ENCODE data around the gene S100A12.

Gene S100A12

DNA sequence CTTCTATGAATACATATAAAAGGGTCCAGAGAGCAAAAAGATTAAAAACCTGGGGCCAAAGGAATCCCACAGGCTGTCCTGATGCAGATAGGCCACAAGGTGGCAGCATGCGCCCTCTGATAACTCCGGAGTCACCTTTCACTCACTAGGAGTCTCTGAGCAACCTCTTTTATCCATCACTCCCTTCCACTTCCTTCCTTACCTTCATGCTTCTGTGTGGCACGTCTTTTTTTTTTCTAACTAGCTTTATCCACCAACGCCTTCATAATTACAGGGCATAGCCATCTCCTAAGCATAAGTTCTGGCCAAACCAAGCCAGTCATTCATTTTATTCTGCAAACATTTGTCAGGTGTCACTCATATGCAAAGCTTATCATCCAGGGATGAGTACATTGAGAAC, 22.9 kb downstream of the S100A12 start (continued):
- TF ChIP-seq, protein P1, sequence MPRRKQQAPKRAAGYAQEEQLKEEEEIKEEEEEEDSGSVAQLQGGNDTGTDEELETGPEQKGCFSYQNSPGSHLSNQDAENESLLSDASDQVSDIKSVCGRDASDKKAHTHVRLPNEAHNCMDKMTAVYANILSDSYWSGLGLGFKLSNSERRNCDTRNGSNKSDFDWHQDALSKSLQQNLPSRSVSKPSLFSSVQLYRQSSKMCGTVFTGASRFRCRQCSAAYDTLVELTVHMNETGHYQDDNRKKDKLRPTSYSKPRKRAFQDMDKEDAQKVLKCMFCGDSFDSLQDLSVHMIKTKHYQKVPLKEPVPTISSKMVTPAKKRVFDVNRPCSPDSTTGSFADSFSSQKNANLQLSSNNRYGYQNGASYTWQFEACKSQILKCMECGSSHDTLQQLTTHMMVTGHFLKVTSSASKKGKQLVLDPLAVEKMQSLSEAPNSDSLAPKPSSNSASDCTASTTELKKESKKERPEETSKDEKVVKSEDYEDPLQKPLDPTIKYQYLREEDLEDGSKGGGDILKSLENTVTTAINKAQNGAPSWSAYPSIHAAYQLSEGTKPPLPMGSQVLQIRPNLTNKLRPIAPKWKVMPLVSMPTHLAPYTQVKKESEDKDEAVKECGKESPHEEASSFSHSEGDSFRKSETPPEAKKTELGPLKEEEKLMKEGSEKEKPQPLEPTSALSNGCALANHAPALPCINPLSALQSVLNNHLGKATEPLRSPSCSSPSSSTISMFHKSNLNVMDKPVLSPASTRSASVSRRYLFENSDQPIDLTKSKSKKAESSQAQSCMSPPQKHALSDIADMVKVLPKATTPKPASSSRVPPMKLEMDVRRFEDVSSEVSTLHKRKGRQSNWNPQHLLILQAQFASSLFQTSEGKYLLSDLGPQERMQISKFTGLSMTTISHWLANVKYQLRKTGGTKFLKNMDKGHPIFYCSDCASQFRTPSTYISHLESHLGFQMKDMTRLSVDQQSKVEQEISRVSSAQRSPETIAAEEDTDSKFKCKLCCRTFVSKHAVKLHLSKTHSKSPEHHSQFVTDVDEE (CRISPR knock-in tag; IDR thresholded peaks at IDR 0.05) = no peak
- TF ChIP-seq OSR1 (CRISPR knock-in tag; IDR thresholded peaks at IDR 0.05) (no peak), ISL1 (CRISPR knock-in tag; IDR thresholded peaks at IDR 0.05) (no peak), GLIS3 (CRISPR knock-in tag; IDR thresholded peaks at IDR 0.05) (no peak), ESRRG (CRISPR knock-in tag; IDR thresholded peaks at IDR 0.05) (no peak)

DNA sequence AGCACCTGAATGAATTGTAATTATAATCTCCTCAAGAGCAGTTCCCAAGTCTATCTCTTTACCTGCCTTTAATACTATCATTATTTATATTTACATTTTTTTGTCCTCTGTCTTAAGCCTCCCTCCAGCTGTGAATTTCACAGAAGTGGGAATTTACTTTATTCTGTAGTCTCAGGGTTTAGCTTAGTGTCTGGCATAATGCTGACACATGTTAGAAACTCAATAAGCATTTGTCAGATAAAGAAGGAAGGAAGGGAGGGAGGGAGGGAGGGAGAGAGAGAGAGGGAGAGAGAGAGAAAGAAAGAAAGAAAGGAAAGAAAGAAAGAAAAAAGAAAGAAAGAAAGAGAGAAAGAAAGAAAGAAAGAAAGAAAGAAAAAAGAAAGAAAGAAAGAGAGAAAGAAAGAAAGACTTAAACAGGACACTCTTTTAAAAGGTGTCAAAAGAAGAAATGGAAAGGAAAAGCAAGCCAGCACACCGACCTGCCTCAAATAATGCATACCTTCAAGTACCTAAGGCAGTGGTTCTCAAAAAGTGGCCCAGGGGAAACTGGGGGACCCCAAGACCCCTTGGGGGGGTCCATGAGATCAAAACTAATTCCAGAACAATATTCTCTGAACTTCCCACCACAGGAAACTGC, 25.0 kb downstream of the S100A12 start:
- ATAC-seq = no peak
- TF ChIP-seq ZNF8 (CRISPR knock-in tag; IDR thresholded peaks at IDR 0.05) = no peak
- no peak for TF ChIP-seq TCF4 (CRISPR knock-in tag; IDR thresholded peaks at IDR 0.05; ENCODE audit: borderline replicate concordance)
- TF ChIP-seq, protein P2, sequence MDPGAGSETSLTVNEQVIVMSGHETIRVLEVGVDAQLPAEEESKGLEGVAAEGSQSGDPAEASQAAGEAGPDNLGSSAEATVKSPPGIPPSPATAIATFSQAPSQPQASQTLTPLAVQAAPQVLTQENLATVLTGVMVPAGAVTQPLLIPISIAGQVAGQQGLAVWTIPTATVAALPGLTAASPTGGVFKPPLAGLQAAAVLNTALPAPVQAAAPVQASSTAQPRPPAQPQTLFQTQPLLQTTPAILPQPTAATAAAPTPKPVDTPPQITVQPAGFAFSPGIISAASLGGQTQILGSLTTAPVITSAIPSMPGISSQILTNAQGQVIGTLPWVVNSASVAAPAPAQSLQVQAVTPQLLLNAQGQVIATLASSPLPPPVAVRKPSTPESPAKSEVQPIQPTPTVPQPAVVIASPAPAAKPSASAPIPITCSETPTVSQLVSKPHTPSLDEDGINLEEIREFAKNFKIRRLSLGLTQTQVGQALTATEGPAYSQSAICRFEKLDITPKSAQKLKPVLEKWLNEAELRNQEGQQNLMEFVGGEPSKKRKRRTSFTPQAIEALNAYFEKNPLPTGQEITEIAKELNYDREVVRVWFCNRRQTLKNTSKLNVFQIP (CRISPR knock-in tag; IDR thresholded peaks at IDR 0.05; ENCODE audit: borderline replicate concordance, low read depth) = no peak
- TF ChIP-seq, protein P3, sequence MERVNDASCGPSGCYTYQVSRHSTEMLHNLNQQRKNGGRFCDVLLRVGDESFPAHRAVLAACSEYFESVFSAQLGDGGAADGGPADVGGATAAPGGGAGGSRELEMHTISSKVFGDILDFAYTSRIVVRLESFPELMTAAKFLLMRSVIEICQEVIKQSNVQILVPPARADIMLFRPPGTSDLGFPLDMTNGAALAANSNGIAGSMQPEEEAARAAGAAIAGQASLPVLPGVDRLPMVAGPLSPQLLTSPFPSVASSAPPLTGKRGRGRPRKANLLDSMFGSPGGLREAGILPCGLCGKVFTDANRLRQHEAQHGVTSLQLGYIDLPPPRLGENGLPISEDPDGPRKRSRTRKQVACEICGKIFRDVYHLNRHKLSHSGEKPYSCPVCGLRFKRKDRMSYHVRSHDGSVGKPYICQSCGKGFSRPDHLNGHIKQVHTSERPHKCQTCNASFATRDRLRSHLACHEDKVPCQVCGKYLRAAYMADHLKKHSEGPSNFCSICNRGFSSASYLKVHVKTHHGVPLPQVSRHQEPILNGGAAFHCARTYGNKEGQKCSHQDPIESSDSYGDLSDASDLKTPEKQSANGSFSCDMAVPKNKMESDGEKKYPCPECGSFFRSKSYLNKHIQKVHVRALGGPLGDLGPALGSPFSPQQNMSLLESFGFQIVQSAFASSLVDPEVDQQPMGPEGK (CRISPR knock-in tag; IDR thresholded peaks at IDR 0.05; ENCODE audit: borderline replicate concordance) = no peak

DNA sequence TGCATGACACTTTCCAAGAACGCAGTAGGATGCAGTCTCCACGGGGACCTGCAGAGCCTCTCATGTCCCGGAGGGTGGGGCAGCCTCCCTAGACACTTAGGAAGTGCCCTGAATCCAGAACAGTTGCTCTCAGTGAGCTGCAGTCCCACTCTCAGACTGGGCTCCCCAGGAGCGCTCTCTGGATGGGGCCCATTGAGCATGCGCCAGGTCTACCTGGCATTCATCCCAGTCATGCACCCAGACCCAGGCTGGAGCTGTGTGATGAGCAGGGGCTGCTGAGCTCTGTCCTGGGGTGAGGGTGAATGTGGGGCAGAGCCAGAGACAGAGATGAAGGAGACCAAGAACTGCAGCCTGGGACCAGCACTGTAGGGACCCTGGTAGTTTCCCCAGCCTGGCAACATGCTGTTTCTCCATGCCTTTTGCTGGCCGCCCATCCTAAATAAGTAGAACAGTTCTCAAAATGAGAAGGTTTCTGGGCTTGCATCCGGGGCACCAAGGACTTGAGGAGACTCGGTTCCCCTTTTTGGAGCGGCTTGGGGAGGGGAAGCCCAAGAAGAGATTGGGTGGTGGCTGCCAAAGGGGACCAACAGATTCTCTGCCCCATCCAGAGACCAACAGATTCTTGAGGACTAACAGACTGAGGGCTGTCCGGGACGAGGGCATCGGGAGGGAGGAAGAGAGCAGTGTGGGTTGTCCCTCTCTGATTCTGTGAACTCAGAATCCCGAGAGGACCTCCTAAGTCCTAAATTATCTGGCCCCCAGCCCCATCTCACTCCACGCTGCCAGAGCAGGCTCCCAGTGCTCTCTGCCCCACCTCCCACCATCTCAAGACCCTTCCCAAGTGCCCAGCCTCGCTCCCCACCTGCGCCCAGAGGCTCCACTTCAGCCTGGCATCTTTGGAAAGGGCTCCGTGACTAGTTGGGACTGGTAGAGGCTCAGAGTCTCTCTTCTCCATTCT, 25.8 kb downstream of the S100A12 start:
- ATAC-seq = 0 out of 3 replicates have a peak, but pooled peaks have one; percentile 9
- no peak for TF ChIP-seq OSR1 (CRISPR knock-in tag; IDR thresholded peaks at IDR 0.05)

DNA sequence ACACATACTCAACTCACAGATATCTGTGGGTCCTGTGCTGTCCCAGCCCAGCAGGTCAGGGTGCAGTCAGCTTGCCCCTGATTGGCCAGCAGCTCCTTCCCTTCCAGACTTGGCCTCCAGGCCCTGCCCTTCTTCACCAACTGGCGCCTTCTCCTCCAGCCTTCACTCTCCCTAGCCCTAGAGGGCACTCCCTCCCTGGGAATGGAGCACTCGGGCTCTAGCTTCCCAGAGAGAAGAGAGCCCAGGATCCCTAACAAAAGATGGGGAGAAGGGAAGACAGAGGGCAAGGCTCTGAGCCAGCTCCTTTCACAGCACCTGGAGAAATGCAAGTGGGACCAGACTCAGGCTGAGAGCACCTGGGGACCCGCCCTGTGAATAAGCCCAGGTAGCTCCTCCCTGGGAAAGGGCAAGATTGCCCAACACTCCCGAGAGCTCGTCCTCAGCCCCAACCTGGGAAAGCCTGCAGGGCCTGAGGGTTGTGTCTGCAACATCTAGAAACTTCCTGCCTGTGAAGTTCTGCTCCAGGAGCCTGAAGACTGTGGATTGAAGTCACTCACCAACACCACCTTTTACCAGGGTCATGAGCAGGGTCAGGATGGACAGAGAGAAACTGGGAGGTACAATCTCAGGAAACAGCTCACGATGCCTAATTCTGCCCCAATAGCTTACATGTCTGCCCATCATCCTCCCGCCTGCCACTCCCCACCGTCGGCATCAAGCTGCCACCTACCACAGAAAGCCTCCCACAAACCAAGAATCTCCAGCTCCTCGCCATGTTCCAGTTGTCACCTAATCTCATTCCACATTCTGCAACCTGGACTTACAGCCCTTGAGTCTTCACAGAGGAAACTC, 26.7 kb downstream of the S100A12 start, which contains the start of gene PGLYRP4:
Gene PGLYRP4, minus strand, starts transcription at position 331 of the 852 bp plus-strand sequence. CDS start 909 bp downstream, outside the sequence.
- ATAC-seq = no peak
- no peak for TF ChIP-seq ZNF8 (CRISPR knock-in tag; IDR thresholded peaks at IDR 0.05)
- TF ChIP-seq, protein P4, sequence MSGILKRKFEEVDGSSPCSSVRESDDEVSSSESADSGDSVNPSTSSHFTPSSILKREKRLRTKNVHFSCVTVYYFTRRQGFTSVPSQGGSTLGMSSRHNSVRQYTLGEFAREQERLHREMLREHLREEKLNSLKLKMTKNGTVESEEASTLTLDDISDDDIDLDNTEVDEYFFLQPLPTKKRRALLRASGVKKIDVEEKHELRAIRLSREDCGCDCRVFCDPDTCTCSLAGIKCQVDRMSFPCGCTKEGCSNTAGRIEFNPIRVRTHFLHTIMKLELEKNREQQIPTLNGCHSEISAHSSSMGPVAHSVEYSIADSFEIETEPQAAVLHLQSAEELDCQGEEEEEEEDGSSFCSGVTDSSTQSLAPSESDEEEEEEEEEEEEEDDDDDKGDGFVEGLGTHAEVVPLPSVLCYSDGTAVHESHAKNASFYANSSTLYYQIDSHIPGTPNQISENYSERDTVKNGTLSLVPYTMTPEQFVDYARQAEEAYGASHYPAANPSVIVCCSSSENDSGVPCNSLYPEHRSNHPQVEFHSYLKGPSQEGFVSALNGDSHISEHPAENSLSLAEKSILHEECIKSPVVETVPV (CRISPR knock-in tag; IDR thresholded peaks at IDR 0.05) = no peak
- TF ChIP-seq ZNF565 (CRISPR knock-in tag; conservative IDR thresholded peaks at IDR 0.05; ENCODE audit: low read depth) = no peak
- TF ChIP-seq ZNF70 (CRISPR knock-in tag; IDR thresholded peaks at IDR 0.05) = no peak
- TF ChIP-seq GLIS3 (CRISPR knock-in tag; IDR thresholded peaks at IDR 0.05) = no peak
- TF ChIP-seq BACH2 (CRISPR knock-in tag; IDR thresholded peaks at IDR 0.05; ENCODE audit: borderline replicate concordance) = no peak
- TF ChIP-seq ZC3H10 (CRISPR knock-in tag; IDR thresholded peaks at IDR 0.05) = no peak
- TF ChIP-seq, protein P5, sequence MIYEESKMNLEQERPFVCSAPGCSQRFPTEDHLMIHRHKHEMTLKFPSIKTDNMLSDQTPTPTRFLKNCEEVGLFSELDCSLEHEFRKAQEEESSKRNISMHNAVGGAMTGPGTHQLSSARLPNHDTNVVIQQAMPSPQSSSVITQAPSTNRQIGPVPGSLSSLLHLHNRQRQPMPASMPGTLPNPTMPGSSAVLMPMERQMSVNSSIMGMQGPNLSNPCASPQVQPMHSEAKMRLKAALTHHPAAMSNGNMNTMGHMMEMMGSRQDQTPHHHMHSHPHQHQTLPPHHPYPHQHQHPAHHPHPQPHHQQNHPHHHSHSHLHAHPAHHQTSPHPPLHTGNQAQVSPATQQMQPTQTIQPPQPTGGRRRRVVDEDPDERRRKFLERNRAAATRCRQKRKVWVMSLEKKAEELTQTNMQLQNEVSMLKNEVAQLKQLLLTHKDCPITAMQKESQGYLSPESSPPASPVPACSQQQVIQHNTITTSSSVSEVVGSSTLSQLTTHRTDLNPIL (CRISPR knock-in tag; IDR thresholded peaks at IDR 0.05; ENCODE audit: low read depth) = no peak
- no peak for TF ChIP-seq PPARA (CRISPR knock-in tag; IDR thresholded peaks at IDR 0.05; ENCODE audit: borderline replicate concordance)
- TF ChIP-seq ZFP3 (CRISPR knock-in tag; IDR thresholded peaks at IDR 0.05) = no peak
- no peak for TF ChIP-seq TCF4 (CRISPR knock-in tag; IDR thresholded peaks at IDR 0.05; ENCODE audit: borderline replicate concordance)
- TF ChIP-seq ARNTL (CRISPR knock-in tag; IDR thresholded peaks at IDR 0.05; ENCODE audit: borderline replicate concordance, low read depth) = no peak
- TF ChIP-seq ZFP30 (CRISPR knock-in tag; IDR thresholded peaks at IDR 0.05) = no peak
- TF ChIP-seq CSDC2 (CRISPR knock-in tag; IDR thresholded peaks at IDR 0.05) = no peak
- TF ChIP-seq OSR1 (CRISPR knock-in tag; IDR thresholded peaks at IDR 0.05) = no peak

Measured in SK-N-SH treated with all-trans-retinoic acid at 6 μM for 48 hours (cell line).